Liver (tissue), 3 donors: ENCODE results near the gene SKAP2.

Source experiments
- CTCF ChIP-seq: fragments of 150-350 bp; IDR thresholded peaks from 2 replicates; pipeline ENCODE4 v1.5.1; 2017; ENCODE audit warnings: improper control_type of control experiment, low read depth, low read length; ENCODE audit not compliant: missing input control
- EGR1 ChIP-seq, 2 donors: IDR thresholded peaks; 2 replicates each; pipeline ENCODE4 v1.6.1; 2016 to 2018; ENCODE audit warnings: antibody characterized with exemption in 2 of 2, low read depth in 2 of 2
- FOXA1 ChIP-seq: IDR thresholded peaks from 2 replicates; pipeline ENCODE4 v1.6.1; 2016; ENCODE audit warnings: antibody characterized with exemption
- GABPA ChIP-seq, 2 donors: IDR thresholded peaks in 1 of 2; conservative IDR thresholded peaks in 1 of 2; 2 replicates each; pipeline ENCODE4 v1.6.1; 2016; ENCODE audit warnings: antibody characterized with exemption in 2 of 2, mild to moderate bottlenecking in 1 of 2, moderate library complexity in 1 of 2
- HNF4A ChIP-seq, 2 donors: conservative IDR thresholded peaks; 2 replicates each; pipeline ENCODE4 v1.6.1; 2016; ENCODE audit warnings: antibody characterized with exemption in 2 of 2, mild to moderate bottlenecking in 2 of 2
- JUND ChIP-seq, 2 donors: IDR thresholded peaks; 2 replicates each; pipeline ENCODE4 v1.6.1; 2016; ENCODE audit warnings: antibody characterized with exemption in 2 of 2
- MAX ChIP-seq: IDR thresholded peaks from 2 replicates; pipeline ENCODE4 v1.6.1; 2016; ENCODE audit warnings: antibody characterized with exemption
- REST ChIP-seq: IDR thresholded peaks from 2 replicates; pipeline ENCODE4 v1.6.1; 2016; ENCODE audit warnings: antibody characterized with exemption, mild to moderate bottlenecking
- SP1 ChIP-seq: IDR thresholded peaks from 2 replicates; pipeline ENCODE4 v1.6.1; 2018; ENCODE audit warnings: antibody characterized with exemption, mild to moderate bottlenecking
- TAF1 ChIP-seq: conservative IDR thresholded peaks from 2 replicates; pipeline ENCODE4 v1.6.1; 2016; ENCODE audit warnings: antibody characterized with exemption, mild to moderate bottlenecking
- YY1 ChIP-seq: IDR thresholded peaks from 2 replicates; pipeline ENCODE4 v1.6.1; 2016; ENCODE audit warnings: antibody characterized with exemption, mild to moderate bottlenecking
- donor health status: healthy.
- donor health status: healthy.

- TF ChIP-seq CTCF: no peak
- TF ChIP-seq EGR1 (IDR thresholded peaks at IDR 0.05; ENCODE audit: low read depth in 2 of 2): no peak
- TF ChIP-seq SP1: no peak
- no peak for TF ChIP-seq TAF1
- peak; percentile 25 for TF ChIP-seq YY1
- no peak for TF ChIP-seq JUND (IDR thresholded peaks at IDR 0.05)
- no peak for TF ChIP-seq MAX
- TF ChIP-seq REST: no peak
- no peak for TF ChIP-seq GABPA (IDR thresholded peaks at IDR 0.05 in 1 of 2, conservative IDR thresholded peaks at IDR 0.05 in 1 of 2)
- peak in 1 of 2 donors; percentile 35 for TF ChIP-seq HNF4A (conservative IDR thresholded peaks at IDR 0.05)
- no peak for TF ChIP-seq FOXA1
These were observed 158.8 kb downstream of the SKAP2 start for GRCh38 chr7:26705567-26705966.
